ENCODE results near the gene CYP4V2.
"Not testable (repeated sequence)": the region's sequence is repeated elsewhere in the genome, so short reads cannot be mapped to it uniquely, and the experiment has no call there.

CYP4V2 gene

GRCh38 chr4:186234367-186234766 lies 43.0 kb downstream of the CYP4V2 start:
- DNase-seq (ENCODE audit: low read depth), result no peak

- no peak for DNase-seq (ENCODE audit: low read depth)
Observed at GRCh38 chr4:186236126-186236525, 44.8 kb downstream of the CYP4V2 start.

- no peak for DNase-seq (ENCODE audit: low read depth)
Observed at GRCh38 chr4:186240452-186240847, 49.1 kb downstream of the CYP4V2 start.

GRCh38 chr4:186240848-186241491 lies 49.6 kb downstream of the CYP4V2 start:
- DNase-seq (ENCODE audit: low read depth), result no peak

- DNase-seq (ENCODE audit: low read depth), result no peak
Observed at GRCh38 chr4:186241616-186242015, 50.2 kb downstream of the CYP4V2 start.

- not testable (repeated sequence) for DNase-seq (ENCODE audit: low read depth)
Observed at GRCh38 chr4:186242031-186242430, 50.7 kb downstream of the CYP4V2 start.

GRCh38 chr4:186243331-186243730 lies 52.0 kb downstream of the CYP4V2 start:
- no peak for DNase-seq (ENCODE audit: low read depth)

- no peak for DNase-seq (ENCODE audit: low read depth)
Observed at GRCh38 chr4:186244835-186245234, 53.5 kb downstream of the CYP4V2 start.

- DNase-seq (ENCODE audit: low read depth), result not testable (repeated sequence)
Observed at GRCh38 chr4:186247062-186247752, 55.8 kb downstream of the CYP4V2 start.

- DNase-seq (ENCODE audit: low read depth), result no peak
Observed at GRCh38 chr4:186248643-186249042, 57.3 kb downstream of the CYP4V2 start.

GRCh38 chr4:186249785-186250754 lies 58.7 kb downstream of the CYP4V2 start:
- DNase-seq (ENCODE audit: low read depth), result no peak

GRCh38 chr4:186250760-186251159 lies 59.4 kb downstream of the CYP4V2 start:
- no peak for DNase-seq (ENCODE audit: low read depth)

GRCh38 chr4:186255122-186255521 lies 63.8 kb downstream of the CYP4V2 start:
- DNase-seq (ENCODE audit: low read depth), result no peak

- no peak for DNase-seq (ENCODE audit: low read depth)
Observed at GRCh38 chr4:186258216-186258811, 66.9 kb downstream of the CYP4V2 start.

- DNase-seq (ENCODE audit: low read depth), result no peak
Observed at GRCh38 chr4:186260117-186260503, 68.7 kb downstream of the CYP4V2 start.

Measured in CMK (cell line).